Posterior vena cava (tissue), 2 donors: ENCODE data around the gene TARS2. TPM values are rescaled to one million over a fixed set of nuclear protein-coding genes. Genes with fewer than 3 reads are reported as not detected.

Experiments
- DNase-seq: peaks from one replicate; pipeline ENCODE4 v3.0.0-alpha.2; 2020; ENCODE audit warnings: low spot score
- intact Hi-C, 2 donors: fragments of 100-400 bp; cut with DNase I; formaldehyde crosslinking; loops; one replicate each; pipeline versions ENCODE4 v1.14.1 to v1.14.2; 2022 to 2023
- total RNA-seq, 2 donors: library from RNA; stranded (reverse); fragmentation: NEBNext Ultra II Directional; extraction: Animal tissue kit (Norgen Biotek cat#: 25700); gene quantifications; one replicate each; pipeline ENCODE4 v1.2.1, GENCODE V29; 2021
- donor health status: DM: yes; HTN: yes; CAD: no.
- donor health status: DM: yes; HTN: yes; CAD: no.

Gene TARS2
- total RNA-seq, 2 donors from 2014 or later = 10.7 to 16.0 TPM

DNA sequence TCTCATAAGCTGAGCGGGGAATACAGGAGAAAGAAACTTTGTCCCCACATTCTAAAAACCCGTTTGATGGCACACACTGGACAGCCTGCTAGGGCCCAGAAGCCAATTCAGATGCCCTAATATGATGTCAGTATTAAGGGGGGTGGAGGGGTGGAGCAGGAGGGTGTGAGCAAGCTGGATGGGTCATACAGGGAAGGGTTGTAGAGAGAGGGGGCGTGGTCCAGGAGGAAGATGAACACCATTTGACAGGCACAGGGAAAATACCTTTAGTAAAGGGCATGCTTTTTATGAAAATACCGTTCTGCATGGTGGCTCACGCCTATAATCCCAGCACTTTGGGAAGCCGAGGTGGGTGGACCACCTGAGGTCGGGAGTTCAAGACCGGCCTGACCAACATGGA lies 6.0 kb downstream of the TARS2 start:
- DNase-seq = no peak
- intact Hi-C loops = no loop called here

DNA sequence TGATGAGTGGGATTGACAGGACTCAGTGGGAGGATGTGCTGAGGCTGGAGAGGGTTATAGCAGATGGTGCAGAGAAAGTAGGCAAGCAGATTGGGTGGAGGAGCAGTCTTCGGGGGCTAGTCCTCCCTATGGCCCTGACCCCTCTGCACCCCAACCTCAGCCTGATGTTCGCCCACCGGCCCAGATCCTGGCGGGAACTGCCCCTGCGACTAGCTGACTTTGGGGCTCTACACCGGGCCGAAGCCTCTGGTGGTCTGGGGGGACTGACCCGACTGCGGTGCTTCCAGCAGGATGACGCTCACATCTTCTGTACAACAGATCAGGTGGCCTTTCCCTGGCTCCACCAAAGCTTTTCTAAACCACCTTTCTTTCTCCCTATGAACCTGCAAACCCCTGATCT lies 11.1 kb downstream of the TARS2 start:
- intact Hi-C loops = no loop called here
- peak; percentile 45 for DNase-seq

DNA sequence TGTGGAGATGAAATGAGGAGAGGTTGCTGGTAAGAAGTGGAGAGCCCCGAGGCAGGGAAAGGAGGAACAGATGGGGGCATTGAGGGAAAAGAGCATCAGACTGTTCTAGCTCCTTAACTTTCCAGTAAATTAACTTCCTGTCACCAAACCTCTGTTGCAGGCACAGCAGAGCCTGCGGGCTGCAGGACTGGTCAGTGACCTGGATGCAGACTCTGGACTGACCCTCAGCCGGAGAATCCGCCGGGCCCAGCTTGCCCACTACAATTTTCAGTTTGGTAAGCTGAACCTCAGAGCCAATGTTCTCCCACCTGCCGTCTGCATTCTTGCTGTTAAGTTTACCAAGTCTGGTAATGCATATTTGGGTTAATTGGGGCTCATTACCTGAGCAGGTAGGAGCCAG lies 18.2 kb downstream of the TARS2 start:
- peak; percentile 72 for DNase-seq
- intact Hi-C loops = no loop called here

DNA sequence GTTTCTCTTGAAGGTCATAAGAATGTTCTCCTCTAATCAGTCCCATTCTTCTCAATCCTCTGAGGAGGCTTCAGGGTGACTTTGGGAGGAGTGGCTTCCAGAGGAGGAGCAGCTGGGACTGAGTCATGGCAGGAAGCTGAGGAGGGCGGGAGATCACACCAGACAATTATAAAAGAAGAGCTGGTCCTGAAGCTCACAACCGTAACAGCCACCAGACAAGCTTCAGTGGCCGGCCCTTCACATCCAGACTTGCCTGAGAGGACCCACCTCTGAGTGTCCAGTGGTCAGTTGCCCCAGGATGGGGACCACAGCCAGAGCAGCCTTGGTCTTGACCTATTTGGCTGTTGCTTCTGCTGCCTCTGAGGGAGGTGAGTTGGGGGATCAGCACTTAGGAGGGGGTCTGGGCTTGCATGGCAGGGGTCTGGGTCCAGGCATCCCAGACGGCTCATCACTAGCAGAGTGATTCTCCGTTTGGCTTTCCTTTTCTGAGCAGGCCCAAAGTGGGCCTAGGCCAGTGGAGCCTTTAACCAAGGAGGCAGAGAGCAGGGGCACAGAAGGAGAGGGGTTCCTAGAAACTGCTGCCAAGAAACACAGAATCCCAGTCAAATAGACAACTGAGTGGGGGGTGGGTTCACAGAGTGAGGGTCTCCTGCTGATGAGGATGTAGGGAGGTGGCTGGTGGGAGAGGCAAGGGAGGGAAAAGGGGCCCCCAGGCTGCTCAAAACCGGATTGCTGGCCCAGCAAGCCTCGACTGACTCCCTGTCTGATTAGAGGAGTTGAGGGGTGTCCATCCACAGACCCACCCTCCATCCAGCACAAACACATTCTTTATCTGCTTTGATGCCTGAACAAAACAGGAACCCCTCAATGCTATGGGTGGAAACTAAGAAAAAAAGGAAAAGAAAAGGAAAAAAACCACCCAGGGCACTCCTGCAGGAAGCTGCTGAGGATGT lies 21.0 kb downstream of the TARS2 start, which contains the start of gene ECM1:
Gene ECM1 (plus strand): TSS at position 198 of the 953 bp plus-strand sequence. CDS start 101 bp downstream, at position 299.
- peak; percentile 83 for DNase-seq
- intact Hi-C loops = no loop called here

DNA sequence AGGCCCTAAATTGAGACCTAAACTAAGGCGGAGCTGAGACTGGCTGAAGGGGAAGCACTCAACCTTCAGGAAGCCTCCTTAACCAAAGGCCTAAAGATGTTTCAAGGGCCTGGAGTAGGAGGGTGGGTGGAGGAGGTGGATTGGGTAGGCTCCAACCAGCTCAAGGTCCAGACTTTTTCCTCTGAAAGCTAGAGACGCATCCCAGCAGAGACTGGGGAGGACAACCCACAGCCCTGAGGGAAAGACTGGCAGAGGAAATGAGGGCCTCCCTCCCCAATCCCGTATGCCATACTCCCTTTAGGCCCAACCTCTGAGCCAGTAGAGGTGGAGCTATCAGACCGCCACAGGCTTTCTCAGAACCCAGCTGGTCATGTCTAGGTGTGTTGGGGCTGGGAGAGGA lies 21.8 kb downstream of the TARS2 start:
- intact Hi-C loops = no loop called here

DNA sequence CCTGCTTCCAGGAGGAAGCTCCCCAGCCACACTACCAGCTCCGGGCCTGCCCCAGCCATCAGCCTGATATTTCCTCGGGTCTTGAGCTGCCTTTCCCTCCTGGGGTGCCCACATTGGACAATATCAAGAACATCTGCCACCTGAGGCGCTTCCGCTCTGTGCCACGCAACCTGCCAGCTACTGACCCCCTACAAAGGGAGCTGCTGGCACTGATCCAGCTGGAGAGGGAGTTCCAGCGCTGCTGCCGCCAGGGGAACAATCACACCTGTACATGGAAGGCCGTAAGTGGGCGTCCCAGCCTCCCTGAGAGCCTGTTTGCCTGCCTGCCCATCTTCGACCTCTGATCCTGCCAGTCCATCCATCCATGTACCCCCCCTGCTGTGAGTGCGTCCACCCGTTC lies 24.3 kb downstream of the TARS2 start:
- peak; percentile 73 for DNase-seq
- intact Hi-C loops = no loop called here

More for the DNA sequence above, 21.8 kb downstream of the TARS2 start:
- DNase-seq = peak; percentile 58

DNA sequence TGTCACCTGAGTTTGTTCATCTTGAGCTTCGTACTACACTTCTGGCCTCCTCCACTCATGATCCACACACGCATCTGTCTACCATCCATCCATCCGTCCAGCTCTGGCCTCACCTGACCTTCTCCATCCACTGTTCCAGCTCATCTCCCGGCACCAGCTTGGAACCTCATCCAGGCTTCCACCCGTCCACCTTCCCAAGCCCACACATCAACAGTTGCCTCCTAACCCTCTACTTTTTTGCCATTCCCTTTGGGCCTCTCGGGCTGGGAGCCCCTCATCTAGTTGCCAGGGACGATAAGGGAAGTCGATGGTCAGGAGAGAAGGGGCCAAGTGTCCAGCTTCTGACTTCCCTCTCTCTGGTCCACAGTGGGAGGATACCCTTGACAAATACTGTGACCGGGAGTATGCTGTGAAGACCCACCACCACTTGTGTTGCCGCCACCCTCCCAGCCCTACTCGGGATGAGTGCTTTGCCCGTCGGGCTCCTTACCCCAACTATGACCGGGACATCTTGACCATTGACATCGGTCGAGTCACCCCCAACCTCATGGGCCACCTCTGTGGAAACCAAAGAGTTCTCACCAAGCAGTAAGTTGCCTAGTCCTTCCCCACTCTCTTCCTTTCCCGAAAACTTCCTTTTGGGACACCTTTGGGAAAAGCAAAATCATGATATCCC lies 24.9 kb downstream of the TARS2 start:
- peak; percentile 68 for DNase-seq
- intact Hi-C loops = no loop called here

DNA sequence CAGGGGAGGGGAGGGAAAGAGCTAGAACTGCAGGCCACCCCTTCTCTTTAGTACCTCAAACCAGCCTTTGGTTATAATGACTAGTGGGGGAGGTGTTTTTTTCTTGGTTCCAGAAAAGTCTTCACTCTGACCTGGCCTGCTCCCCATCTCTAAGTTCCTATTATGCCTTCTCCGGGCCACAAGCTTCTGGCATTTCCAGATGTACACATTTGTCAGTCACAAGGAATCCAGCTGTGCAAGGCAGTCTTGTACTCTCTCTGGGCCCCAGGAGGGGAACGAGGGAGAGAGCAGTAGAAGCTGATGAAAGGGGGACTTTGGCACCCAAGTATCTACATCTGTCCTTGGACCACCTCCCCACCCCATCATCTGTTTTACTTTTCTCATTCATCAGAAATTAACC lies 25.6 kb downstream of the TARS2 start:
- intact Hi-C loops = no loop called here
- no peak for DNase-seq

DNA sequence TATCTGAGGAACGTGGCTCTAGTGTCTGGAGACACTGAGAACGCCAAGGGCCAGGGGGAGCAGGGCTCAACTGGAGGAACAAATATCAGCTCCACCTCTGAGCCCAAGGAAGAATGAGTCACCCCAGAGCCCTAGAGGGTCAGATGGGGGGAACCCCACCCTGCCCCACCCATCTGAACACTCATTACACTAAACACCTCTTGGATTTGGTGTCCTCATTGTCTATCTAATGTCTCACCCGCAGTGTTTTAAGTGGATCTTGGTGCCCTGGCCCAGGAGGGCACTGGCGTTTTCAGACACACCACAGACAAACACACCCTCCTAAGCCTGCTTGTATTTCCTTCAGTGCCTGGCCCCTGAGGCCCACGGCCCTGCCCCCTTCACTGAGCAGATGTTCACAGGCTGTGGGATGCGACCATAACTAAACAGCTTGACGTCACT lies 26.2 kb downstream of the TARS2 start:
- intact Hi-C loops = no loop called here
- DNase-seq = peak; percentile 64

DNA sequence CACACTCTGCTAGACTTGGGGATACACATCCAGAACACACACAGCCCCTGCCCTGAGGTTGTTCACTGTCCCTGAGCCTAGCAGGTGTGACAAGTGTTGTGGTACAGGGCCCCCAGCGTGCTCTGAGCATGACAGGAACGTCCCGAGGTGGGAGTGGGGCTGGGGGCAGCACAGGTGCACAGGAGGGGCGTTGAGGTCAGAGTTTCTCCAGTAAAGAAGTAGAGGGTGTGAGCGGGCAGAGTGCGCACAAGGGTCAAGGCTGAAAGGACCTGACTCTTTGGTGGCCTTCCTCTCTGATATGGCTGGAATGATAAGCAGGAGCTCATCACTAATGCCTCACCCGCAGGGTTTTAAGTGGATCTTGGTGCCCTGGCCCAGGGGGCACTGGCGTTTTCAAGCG lies 27.0 kb downstream of the TARS2 start:
- no peak for DNase-seq
- intact Hi-C loops = no loop called here

DNA sequence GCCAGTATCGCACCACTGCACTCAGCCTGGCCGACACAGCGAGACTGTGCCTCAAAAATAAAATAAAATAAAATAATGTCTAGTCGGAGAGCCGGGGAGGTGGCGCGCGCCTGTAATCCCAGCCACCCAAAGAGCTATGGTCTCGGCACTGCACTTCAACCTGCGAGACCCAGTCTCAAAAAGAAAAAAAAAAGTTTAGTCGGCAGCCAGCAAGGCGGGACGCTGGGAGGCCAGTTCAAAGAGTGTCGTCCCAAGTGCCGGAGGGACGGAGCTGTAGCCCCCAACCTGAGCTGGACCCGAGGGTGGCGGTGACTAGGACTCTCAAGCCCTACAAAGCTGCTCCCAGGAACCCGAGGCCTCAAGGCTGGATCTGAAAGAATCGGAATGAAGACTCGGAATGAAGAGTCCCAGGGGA lies 27.7 kb downstream of the TARS2 start:
- no peak for DNase-seq
- intact Hi-C loops = no loop called here

DNA sequence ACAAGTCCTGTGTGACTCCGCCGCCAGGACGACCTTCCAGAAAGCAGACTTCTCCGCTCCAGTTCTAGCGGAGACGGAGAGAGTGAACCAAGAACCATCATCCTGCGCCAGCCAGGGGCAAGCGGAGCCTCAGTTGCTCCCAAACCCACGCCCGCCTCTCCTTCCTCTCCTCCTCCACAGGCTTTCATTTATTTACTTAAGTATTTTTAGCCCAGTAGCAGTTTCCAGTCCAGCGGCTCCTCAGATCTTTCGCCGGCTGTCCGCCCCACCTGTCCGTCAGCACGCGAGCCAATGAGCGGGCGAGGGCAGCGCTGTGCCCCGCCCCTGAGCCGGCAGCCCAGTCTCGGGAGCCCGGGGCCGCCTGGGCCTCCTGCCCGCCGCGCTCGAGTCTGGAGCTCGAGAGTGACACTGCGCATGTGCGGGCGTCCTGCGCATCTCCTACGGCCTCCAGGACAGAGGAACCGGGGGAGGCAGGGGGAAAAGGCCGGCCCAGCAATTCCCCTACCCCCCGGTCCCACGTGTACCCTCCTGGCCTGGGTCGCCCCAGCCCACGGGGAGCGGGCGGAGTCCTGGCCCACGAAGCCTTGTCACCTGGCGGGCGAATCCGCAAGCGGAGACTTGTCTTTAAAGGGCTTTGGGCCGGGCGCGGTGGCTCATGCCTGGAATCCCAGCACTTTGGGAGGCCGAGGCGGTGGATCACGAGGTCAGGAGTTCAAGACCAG lies 28.3 kb downstream of the TARS2 start, which contains the start of gene FALEC:
Gene FALEC (plus strand): TSS at position 425 of the 722 bp plus-strand sequence.
- intact Hi-C loops = no loop called here
- peak; percentile 99 for DNase-seq

DNA sequence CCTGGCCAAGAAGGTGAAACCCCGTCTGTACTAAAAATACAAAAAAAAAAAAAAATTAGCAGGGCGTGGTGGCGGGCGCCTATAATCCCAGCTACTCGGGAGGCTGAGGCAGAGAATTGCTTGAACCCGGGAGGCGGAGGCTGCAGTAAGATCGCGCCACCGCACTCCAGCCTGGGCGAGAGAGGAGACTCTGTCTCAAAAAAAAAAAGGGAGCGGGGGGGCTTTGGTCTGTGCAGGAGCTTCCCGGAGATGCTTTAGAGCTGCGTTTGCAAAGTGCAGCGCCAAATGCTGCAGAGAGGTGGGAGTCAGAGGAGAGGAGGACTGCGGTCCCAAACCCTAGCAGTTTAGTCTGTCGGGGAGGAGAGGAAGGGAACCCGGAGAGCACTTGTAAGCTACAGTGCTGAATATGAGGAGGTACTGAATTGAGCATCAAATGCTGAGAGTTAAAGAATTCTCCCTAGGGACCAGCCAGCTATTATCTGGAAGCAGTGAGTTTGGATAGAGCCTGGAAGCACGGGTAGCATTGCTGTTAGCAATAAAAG lies 28.9 kb downstream of the TARS2 start:
- intact Hi-C loops = no loop called here
- DNase-seq = no peak

DNA sequence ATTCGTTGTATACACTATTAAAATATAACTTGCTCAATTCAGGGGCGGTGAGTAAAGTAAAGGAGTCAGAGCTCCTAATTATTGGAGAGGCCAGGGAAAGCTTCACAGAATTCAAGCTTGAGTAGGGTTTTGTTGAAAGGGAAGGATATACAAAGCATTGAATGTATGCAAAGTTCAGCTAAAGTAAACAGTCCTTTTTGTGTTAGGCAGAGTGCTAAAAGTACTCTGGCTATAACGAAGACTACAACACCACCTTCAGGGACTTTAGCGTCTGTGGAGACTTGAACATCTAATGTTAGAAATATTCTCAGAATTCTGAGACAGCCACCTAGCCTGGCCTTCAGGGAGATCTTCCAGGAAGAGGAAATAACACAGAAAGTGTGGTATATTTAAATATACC lies 29.4 kb downstream of the TARS2 start:
- DNase-seq = no peak
- intact Hi-C loops = no loop called here

DNA sequence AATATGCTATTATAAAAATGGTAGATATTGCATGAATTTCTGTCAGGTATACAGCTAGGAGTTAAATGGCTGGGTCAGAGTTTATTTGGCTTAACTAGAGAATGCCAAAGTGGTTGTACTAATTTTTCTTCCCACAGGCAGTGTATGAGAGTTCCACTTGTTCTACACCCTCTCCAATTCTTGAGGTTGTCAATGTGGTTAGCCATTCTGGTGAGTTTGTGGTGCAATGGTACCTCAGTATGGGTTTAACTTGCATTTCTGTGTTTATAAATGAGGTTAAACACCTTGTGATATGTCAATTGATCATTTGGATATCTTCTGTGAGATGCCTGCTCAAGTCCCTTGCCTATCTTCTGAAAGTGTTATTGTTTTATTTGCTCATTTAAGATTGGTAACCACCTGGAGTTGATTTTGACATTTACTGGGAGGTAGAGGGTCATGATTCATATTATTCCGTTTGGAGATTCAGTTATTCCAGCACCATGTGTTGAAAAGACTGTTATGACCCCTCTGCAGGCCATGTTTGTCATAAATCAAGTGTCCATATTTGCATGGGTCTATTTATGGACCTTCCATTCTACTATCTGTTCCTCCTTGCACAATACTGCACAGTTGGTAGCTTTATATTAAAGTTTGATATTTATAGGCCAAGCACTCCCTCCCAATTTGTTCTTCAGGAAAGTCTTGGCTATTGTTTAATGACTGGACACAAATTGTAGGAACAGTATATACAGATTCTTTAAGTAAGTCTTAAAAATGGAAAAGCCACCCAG lies 34.2 kb downstream of the TARS2 start:
- intact Hi-C loops = no loop called here
- no peak for DNase-seq

DNA sequence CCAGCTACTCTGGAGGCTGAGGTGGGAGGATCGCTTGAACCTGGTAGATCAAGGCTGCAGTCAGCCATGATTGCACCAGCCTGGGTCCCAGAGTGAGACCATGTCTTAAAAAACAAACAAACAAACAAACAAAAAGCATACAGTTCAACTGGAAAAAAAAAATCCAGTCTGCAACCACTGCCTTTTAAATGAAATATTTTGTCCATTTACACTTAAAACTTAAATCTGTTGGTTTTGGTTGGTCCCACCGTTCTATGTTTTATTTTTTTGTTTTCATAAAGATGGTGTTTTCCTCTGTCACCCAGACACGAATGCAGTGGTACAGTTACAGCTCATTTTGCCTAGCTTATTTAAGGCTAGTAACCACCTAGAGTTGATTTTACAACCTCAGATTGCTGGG lies 38.1 kb downstream of the TARS2 start:
- DNase-seq = no peak
- intact Hi-C loops = no loop called here

DNA sequence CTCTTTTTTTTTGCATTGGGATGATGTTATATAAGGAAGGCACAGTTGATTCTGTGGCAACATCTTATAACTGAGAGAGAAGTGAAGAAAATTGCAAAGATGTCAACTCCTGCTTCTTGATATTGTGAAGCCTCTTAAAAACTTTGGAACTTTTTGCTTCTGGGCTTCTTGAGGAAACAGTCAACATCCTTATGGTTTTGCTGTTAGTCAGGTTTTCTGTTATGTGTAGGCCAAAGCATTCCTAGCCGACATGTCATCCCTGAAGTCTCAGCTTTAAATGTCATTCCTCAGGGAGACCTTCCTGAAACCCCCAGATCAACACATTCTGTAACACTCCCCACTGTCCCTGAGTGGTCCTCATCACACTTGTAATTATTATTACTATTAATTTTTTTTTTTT lies 41.0 kb downstream of the TARS2 start:
- intact Hi-C loops = no loop called here
- DNase-seq = no peak

DNA sequence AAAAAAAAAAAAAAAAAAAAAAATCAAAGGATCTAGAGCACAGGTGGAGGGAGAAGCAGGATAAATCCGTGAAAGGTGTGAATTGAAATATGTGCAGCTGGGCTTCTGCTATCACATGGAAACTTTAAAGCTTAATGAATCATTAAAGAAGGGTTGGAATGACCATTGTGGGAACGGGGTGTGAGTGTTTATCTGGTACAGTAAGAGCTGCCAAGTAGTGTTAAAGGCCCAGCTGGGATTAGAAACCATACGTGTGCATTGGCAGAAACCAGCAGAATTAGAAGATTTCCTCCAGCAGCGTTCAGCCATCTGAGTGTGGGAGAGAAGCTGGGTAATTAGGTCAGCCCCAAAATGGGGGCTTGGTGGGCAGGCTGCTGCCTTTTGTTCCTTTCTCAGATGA lies 41.8 kb downstream of the TARS2 start:
- no peak for DNase-seq
- intact Hi-C loops = no loop called here
